Measurements from ENCODE around the gene C12orf54.
"Not testable (repeated sequence)": the region's sequence is repeated elsewhere in the genome, so short reads cannot be mapped to it uniquely, and the experiment has no call there.

Gene C12orf54

DNA sequence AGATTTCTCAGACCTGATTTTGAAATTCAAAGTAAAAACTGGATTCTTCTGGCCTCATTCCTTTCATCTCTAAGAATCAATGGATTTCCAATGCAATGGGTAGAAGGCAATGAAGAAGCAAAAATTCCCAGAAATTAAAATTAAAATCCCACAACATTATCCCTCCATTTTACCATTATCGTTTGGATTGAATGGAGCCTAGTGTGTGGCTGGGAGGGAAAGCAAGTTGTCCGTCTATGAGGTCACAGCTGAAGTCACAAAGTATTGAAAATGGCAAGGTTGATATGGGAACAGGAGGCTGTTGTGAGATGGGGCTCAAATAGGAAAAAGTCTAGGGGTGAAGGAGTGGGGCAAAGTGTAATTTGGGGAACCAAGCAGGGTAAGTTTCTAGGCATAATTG, at the start of gene C12orf54:
C12orf54 (plus strand) TSS at position 301 of the 400 bp plus-strand sequence. CDS start 799 bp downstream, outside the sequence.
- no peak for DNase-seq (ENCODE audit: low read depth, low spot score)

DNA sequence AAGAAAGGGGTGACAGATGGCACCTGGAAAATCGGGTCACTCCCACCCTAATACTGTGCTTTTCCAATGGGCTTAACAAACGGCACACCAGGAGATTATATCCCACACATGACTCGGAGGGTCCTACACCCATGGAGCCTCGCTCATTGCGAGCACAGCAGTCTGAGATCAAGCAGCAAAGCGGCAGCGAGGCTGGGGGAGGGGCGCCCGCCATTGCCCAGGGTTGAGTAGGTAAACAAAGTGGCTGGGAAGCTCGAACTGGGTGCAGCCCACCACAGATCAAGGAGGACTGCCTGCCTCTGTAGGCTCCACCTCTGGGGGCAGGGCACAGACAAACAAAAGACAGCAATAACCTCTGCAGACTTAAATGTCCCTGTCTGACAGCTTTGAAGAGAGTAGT, 48.3 kb upstream of the C12orf54 start:
- DNase-seq (ENCODE audit: low read depth, low spot score), result not testable (repeated sequence)

DNA sequence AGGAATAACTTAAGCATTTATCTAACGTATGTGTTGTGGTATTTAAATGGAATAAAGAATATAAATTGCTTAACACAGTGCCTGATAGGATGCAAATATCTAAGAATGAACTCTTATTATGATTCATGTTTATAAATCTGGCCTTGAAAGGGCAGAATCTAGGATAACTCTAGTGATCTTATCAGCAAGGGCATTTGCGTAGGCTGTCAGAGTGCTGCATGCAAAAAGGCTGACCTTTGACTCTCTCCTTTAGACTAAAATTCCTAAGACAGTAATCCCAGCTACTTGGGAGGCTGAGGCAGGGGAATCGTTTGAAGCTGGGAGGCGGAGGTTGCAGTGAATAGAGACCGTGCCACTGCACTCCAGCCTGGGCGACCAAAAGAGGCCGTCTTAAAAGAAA, 41.2 kb upstream of the C12orf54 start:
- DNase-seq (ENCODE audit: low read depth, low spot score), result no peak

DNA sequence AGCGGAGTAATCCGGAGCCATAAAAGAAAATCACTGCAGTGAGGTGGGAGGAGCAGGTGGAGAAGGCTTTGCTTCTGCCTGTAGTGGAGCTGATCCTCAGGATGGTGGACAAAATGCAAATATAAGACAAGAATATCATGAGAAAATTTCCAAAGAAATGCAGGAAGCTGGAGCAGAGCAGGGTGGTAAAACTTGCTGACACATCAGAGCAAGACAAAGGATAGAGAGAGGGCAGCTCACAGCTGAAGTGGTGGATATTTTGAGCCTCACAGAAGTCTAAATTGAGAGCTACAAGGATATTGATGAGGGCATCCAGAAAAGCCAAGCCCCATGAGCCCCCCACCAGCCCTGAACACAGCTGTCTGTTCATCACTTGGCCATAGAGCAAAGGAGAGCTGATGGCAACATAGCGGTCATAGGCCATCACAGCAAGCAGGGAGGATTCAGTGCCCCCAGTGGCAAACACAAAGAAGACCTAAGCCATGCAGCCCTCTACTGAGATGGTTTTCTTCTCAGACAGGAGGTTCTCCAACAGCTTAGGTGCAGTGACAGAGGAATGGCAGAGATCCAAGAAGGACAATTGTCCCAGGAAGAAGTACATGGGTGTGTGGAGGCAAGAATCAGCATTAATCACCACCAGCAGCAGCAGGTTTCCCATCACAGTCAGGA, 40.0 kb upstream of the C12orf54 start:
- no peak for DNase-seq (ENCODE audit: low read depth, low spot score)

DNA sequence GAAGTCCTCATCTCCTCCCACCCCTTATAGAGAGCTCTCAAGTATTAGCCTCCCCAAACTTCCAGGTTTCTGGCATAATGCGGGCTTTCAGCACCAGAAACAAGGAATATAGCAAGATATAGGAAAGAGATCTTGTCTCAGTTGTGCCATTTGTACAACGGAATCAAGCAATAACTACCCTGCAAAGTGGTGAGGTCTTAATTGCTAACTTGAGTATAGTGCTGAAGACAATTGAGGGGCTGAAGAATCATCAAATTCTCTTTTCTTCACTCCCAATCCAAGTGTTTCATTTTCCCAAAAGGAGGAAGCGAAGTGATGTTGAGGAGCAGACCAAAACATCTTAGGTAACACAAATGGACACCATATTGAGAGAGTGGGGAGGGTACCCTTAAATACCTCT, 36.8 kb upstream of the C12orf54 start:
- DNase-seq (ENCODE audit: low read depth, low spot score), result no peak

DNA sequence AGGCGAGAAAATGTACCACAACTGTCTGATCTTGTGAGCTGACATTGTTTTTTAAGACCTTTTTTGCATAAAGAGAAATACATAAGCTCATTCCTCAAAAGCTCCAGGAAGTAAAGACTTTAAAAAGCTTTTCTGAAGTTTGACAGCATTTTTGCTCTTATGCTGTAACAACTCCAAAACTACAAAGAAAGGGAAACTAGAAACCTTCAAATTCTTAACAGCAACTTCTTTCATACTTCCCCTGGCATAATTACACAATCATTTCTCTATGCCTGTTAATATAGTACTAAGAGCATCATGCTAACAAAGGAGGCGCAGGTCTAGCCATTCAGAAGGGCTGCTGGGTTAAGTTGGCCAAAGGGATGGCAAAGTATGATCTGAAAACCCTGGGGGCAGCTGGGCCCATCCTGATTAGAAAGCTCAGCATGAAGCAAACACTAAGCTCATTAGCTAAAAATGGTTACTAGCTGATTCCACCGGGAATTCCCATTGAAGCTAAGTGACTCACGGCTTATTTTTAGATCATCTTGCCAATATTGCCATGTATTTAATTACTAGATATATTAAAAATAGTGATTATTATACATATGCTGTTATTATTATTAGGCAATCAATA, 36.0 kb upstream of the C12orf54 start:
- no peak for DNase-seq (ENCODE audit: low read depth, low spot score)

DNA sequence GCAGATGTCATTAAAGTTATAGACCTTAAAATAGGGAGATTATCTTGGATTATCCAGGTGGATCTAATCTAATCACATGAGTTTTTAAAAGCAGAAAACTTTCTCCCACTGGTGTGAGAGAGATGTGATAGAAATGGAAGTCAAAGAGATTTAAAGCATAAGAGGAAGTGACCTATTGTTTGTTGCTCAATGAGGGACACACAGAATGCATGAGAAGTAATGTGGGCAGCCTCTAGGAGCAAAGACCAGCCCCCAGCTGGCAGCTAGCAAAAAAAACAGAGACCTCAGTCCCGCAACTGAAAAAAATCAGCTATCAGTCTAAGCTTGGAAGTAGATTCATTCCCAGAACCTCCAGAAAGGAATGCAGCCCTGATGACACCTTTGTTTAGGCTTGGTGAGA, 34.5 kb upstream of the C12orf54 start:
- DNase-seq (ENCODE audit: low read depth, low spot score), result no peak

DNA sequence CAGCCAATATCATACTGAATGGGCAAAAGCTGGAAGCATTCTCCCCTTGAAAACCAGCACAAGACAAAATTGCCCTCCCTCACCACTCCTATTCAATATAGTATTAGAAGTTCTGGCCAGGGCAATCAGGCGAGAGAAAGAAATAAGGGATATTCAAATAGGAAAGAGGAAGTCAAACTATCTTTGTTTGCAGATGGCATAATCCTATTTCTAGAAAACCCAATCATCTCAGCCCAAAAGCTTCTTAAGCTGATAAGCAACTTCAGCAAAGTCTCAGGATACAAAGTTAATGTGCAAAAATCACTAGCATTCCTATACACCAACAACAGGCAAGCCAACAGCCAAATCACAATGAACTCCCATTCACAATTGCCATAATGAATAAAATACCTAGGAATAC, 30.9 kb upstream of the C12orf54 start:
- DNase-seq (ENCODE audit: low read depth, low spot score), result no peak

DNA sequence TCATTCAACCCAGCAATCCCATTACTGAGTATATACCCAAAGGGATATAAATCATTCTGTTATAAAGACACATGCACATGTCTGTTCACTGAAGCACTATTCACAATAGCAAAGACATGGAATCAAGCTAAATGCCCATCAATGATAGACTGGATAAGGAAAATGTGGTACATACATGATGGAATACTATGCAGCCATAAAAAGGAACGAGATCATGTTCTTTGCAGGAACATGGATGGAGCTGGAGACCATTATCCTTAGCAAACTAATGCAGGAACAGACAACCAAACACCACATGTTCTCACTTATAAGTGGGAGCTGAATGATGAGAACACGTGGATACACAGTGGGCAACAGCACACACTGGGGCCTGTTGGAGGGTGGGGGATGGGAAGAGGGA, 29.3 kb upstream of the C12orf54 start:
- not testable (repeated sequence) for DNase-seq (ENCODE audit: low read depth, low spot score)

DNA sequence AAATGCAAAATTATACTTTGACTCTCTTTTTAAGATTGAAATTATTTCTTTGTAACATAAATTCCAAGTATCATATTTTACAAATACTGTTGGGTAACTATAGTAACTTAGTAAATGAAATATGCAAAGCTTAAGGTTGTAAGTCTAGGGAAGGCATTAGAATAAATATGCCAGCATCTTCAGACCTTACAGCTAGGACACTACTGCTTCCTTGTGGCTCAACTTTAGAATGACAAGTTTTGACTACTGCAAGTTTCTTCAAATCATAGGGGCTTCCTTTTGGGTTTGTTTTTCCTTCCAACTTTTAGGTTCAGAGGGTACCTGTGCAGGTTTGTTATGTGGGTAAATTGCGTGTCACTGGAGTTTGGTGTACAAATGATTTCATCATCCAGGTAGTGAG, 27.6 kb upstream of the C12orf54 start:
- DNase-seq (ENCODE audit: low read depth, low spot score), result no peak

DNA sequence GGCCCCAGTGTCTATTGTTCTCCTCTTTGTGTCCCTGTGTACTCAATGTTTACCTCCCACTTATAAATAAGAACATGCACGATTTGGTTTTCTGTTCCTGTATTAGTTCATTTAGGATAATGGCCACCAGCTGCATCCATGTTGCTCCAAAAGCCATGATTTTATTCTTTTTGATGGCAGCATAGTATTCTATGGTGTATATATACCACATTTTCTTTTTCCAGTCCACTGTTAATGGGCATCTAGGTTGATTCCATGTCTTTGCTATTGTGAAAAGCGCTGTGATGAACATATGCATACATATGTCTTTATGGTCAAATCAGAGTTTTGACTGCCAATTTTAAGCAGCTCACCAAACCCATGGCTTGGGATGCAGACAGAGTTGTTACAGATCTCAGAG, 27.2 kb upstream of the C12orf54 start:
- no peak for DNase-seq (ENCODE audit: low read depth, low spot score)

DNA sequence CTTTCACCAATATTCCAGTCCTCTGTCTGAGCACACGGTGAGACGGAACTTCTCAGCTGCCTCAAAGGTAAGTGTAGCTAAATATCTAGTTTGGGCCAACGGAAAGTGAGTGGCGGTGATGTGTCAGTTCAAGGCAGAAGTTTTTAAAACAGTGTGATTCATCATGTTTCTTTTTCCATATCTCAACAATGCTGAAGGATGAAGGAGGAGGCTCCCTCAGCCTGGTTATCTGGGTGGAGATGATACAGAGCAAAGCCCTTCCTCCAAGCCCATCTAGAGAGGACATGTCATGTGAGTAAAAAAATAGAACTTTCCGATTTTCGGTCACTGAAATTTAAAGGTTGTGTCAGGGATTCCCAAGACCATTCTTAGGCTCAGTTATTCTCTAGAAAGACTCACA, 23.0 kb upstream of the C12orf54 start:
- no peak for DNase-seq (ENCODE audit: low read depth, low spot score)

DNA sequence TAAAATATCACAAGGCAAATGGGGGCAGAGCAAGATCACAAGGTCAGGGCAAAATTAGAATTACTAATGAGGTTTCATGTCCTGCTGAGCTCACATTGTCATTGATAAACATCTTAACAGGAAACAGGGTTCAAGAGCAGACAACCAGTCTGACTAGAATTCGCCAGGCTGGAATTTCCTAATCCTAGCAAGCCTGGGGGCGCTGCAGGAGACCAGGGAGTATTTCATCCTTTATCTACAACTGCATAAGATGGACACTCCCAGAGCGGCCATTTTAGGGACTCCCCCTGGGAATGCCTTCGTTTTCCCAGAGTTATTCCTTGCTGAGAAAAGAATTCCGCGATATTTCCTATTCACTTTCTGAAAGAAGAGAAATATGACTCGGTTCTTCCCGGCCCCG, 13.3 kb upstream of the C12orf54 start:
- not testable (repeated sequence) for DNase-seq (ENCODE audit: low read depth, low spot score)

DNA sequence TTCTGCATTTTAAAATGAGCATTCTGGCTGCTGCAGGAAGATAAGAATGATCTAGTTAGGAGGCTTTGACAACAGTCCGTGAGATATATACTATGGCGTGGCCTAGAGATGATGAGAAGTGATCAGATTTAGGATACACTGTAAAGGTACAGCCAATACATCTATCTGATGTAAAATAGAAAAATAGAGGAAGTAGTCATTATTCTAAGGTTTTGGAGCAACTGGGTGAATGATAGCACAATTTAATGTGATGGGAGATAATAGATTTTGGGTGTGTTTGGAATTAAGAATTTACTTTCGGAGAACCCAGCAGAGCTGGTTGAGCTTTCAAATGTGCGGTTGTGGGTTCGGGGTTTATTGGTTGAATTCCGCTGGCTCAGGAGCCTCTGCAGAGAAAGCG, 10.0 kb upstream of the C12orf54 start, which contains the start of gene ANP32D:
ANP32D (plus strand) TSS at position 301 of the 400 bp plus-strand sequence. CDS start 106 bp downstream, outside the sequence.
- no peak for DNase-seq (ENCODE audit: low read depth, low spot score)

DNA sequence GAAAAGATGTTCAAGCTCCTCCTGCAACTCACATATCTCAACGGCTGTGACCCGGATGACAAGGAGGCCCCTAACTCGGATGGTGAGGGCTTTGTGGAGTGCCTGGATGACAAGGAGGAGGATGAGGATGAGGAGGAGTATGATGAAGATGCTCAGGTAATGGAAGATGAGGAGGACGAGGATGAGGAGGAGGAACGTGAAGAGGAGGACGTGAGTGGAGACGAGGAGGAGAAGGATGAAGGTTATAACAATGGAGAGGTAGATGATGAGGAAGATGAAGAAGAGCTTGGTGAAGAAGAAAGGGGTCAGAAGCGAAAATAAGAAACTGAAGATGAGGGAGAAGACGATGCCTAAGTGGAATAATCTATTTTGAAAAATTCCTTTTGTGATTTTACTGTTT, 9.2 kb upstream of the C12orf54 start:
- no peak for DNase-seq (ENCODE audit: low read depth, low spot score)

DNA sequence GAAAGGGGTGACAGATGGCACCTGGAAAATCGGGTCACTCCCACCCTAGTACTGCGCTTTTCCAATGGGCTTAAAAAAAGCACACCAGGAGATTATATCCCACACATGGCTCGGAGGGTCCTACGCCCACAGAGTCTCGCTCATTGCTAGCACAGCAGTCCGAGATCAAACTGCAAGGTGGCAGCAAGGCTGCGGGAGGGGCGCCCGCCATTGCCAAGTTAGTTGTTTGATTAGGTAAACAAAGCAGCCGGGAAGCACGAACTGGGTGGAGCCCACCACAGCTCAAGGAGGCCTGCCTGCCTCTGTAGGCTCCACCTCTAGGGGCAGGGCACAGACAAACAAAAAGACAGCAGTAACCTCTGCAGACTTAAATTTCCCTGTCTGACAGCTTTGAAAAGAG, 7.8 kb upstream of the C12orf54 start:
- not testable (repeated sequence) for DNase-seq (ENCODE audit: low read depth, low spot score)

DNA sequence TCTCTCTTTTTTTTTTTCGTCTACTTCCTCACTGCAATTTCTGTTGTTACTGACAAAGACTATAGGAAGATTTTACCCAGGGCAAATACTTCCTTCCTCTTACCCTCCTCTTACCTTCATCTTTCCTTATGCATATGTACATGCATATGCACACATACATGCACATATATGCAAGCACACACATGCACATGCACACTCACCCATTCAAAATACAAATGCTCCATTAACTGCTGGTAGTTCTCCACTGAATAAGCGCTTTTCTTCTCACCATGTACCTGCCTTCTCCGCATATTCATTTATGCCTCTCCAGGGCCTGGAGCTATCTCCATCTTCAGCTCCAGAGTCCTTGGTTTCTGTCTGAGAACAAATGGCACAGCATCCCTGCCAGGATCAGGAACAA, 632 bp downstream of the C12orf54 start:
- DNase-seq (ENCODE audit: low read depth, low spot score), result no peak

DNA sequence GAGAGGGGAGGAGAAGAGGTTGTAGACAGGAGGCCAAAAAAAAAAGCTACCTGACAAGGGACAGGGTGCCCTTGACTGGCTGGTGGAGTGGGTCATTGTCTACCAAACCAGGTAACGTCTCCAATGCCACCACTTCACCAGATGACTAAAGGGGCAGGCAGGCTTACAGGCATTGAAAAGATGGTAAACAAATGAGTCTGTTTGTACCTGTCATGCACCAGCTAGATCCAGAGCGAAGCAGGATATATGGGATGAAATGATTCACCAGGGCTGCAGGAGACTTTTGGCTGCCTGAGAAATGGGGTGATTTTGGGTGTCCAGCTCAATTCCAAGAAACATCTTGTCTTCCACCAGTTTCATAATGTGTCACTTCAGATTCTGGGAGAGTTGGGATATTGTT, 4.0 kb downstream of the C12orf54 start:
- no peak for DNase-seq (ENCODE audit: low read depth, low spot score)

DNA sequence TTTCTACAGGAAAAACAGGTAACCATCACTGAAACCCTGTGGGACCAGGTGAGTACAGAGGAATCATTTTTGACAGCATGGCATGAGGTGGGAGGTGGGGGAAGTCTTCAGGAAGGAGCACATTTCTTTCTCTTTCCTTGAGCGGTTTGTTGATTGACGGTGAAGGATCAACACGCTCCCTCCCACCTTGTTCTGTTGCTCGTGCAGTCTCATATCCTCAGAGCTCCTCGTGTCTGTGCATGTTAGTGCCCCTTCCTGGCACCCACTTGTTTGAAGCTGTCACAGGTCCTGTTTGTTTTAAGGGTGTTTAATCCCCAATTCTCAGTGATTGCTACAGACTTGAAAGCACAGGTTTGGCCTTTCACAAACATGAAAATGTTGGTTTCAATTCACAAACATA, 4.4 kb downstream of the C12orf54 start:
- DNase-seq (ENCODE audit: low read depth, low spot score), result no peak

DNA sequence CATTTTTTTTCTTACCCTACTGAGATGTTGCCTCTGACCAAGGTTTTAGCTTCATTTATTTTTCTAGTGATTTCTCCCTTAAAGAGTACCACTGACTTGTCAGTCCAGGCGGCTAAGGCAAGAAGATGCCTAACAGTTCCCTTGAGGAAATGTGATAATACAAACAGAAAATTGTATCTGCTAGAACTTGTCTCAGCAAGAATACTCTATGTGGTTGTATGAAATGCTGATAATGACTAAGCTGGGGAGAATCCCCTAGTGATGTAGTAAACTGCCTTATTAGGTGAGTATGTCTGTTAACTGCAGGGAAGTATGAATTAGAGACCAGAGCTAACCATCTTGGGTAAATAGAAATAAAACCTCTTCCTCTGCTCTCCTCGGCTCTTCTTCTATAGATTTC, 6.7 kb downstream of the C12orf54 start:
- no peak for DNase-seq (ENCODE audit: low read depth, low spot score)

DNA sequence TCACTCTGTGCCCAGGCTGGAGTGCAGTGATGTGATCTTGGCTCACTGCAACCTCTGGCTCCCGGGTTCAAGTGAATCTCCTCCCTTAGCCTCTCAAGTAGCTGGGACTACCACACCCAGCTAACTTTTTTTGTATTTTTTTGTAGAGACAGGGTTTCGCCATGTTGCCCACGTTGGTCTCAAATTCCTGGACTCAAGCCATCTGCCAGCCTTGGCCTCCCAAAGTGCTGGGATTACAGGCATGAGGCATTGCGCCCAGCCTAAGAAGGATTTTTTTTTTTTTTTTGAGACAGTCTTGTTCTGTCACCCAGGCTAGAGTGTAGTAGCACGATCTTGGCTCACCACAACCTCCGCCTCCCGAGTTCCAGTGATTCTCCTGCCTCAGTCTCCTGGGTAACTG, 7.2 kb downstream of the C12orf54 start:
- not testable (repeated sequence) for DNase-seq (ENCODE audit: low read depth, low spot score)

DNA sequence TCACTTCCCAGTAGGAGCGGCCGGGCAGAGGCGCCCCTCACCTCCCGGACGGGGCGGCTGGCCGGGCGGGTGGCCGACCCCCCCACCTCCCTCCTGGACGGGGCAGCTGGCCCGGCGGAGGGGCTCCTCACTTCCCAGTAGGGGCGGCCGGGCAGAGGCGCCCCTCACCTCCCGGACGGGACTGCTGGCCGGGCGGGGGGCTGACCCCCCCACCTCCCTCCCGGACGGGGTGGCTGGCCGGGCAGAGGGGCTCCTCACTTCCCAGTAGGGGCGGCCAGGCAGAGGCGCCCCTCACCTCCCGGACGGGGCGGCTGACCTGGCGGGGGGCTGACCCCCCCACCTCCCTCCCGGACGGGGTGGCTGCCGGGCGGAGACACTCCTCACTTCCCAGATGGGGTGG, 18.0 kb downstream of the C12orf54 start:
- DNase-seq (ENCODE audit: low read depth, low spot score), result not testable (repeated sequence)

DNA sequence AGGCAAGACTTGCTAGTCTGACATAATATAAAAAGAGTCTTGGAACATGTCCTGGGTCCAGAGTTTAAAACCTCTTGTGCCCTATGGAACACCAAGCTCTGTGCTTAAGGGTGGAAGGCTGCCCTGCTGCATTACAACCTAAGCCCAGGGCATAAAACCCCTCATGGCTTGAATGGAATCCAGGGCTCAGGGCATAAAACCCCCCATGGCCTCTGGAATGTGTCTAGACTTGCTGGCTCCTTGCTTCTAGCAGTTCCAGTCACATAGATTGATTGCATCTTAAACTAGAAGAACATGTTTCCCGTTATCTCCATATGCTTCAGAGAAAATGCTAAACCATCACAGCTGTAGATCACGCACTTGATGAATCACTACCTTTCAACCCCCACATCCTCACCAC, 24.5 kb downstream of the C12orf54 start:
- not testable (repeated sequence) for DNase-seq (ENCODE audit: low read depth, low spot score)

All from brain pericyte (primary cell).